Keratinocyte (primary cell): Measurements from ENCODE around the gene PCDHB9. TPM values are rescaled to one million over a fixed set of nuclear protein-coding genes. Genes with fewer than 3 reads are reported as not detected.
A peak's percentile ranks its signal among the peaks of the same experiment; 100 is the strongest.
"Not testable (repeated sequence)": the region's sequence is repeated elsewhere in the genome, so short reads cannot be mapped to it uniquely, and the experiment has no call there.

Experiments used
- DNase-seq: peaks from one replicate; pipeline ENCODE4 v3.0.0-alpha.2; 2011; ENCODE audit warnings: low read depth, missing footprints, low spot score
- FAIRE-seq: peaks from 2 replicates; lab custom pipeline; 2011; peaks lifted over from hg19 to GRCh38; lab: Jason Lieb, UNC
- H2AFZ ChIP-seq: 2 replicates; pipeline ENCODE4 v1.6.0; 2012; ENCODE audit warnings: low read length, control low read depth, inconsistent platforms; ENCODE audit not compliant: control insufficient read depth
- H3K27ac ChIP-seq: 2 replicates; pipeline ENCODE4 v1.5.1; 2011; ENCODE audit warnings: low read length; ENCODE audit not compliant: control insufficient read depth, insufficient read depth
- H3K27me3 ChIP-seq: 3 replicates; pipeline ENCODE4 v1.6.0; 2011; ENCODE audit warnings: low read length; ENCODE audit not compliant: control insufficient read depth, insufficient read depth; ENCODE audit errors: extremely low read depth
- H3K36me3 ChIP-seq, 2 experiments: 2 replicates in 1 of 2; 3 replicates in 1 of 2; pipeline ENCODE4 v1.5.1; 2011; ENCODE audit warnings: low read length in 2 of 2, mild to moderate bottlenecking in 1 of 2; ENCODE audit not compliant: control insufficient read depth in 2 of 2, insufficient read depth in 2 of 2; ENCODE audit errors: extremely low read depth in 1 of 2
- H3K4me1 ChIP-seq: 3 replicates; pipeline ENCODE4 v1.5.1; 2011; ENCODE audit warnings: low read length; ENCODE audit not compliant: control insufficient read depth, insufficient read depth; ENCODE audit errors: extremely low read depth
- H3K4me2 ChIP-seq: 3 replicates; pipeline ENCODE4 v1.6.0; 2011; ENCODE audit warnings: low read depth, low read length; ENCODE audit not compliant: control insufficient read depth, insufficient read depth; ENCODE audit errors: extremely low read depth
- H3K4me3 ChIP-seq, 3 experiments: fragments of 200-600 bp in 1 of 3; sonication (generic) in 1 of 3; 2 replicates in 2 of 3; 3 replicates in 1 of 3; pipeline ENCODE4 v1.5.1; 2011 to 2016; ENCODE audit warnings: low read length in 3 of 3, mild to moderate bottlenecking in 3 of 3, control low read depth in 2 of 3, inconsistent platforms in 1 of 3, low read depth in 1 of 3, mixed read lengths in 1 of 3, mixed run types in 1 of 3, moderate library complexity in 1 of 3; ENCODE audit not compliant: control insufficient read depth in 2 of 3, insufficient read depth in 2 of 3; ENCODE audit errors: extremely low read depth in 1 of 3
- H3K79me2 ChIP-seq: 2 replicates; pipeline ENCODE4 v1.6.0; 2012; ENCODE audit warnings: low read length; ENCODE audit not compliant: control insufficient read depth, insufficient read depth
- H3K9ac ChIP-seq: 3 replicates; pipeline ENCODE4 v1.6.0; 2011; ENCODE audit warnings: low read length; ENCODE audit not compliant: control insufficient read depth, insufficient read depth; ENCODE audit errors: extremely low read depth
- H3K9me1 ChIP-seq: 3 replicates; pipeline ENCODE4 v1.6.0; 2011; ENCODE audit warnings: low read length; ENCODE audit not compliant: control insufficient read depth, insufficient read depth; ENCODE audit errors: extremely low read depth
- H3K9me3 ChIP-seq: 2 replicates; pipeline ENCODE4 v1.5.1; 2012; ENCODE audit warnings: low read depth, low read length; ENCODE audit not compliant: control insufficient read depth
- H4K20me1 ChIP-seq: 3 replicates; pipeline ENCODE4 v1.6.0; 2011; ENCODE audit warnings: low read length; ENCODE audit not compliant: control insufficient read depth, insufficient read depth; ENCODE audit errors: extremely low read depth
- CTCF ChIP-seq, 3 experiments: IDR thresholded peaks in 1 of 3; conservative IDR thresholded peaks in 1 of 3; optimal IDR thresholded peaks in 1 of 3; 2 replicates in 2 of 3; 3 replicates in 1 of 3; pipeline versions ENCODE3 to v1.5.1; 2011; ENCODE audit warnings: low read length in 3 of 3, mild to moderate bottlenecking in 3 of 3, moderate library complexity in 2 of 3, control low read depth in 1 of 3, inconsistent platforms in 1 of 3; ENCODE audit not compliant: insufficient read depth in 2 of 3; ENCODE audit errors: extremely low read depth in 1 of 3
- EZH2 ChIP-seq: IDR thresholded peaks from one replicate; pipeline ENCODE4 v1.6.1; 2012; ENCODE audit warnings: inconsistent platforms, mild to moderate bottlenecking, low read length, moderate library complexity
- dilution Hi-C: fragments of 300-500 bp; cut with MboI; formaldehyde crosslinking; loops from one replicate; pipeline ENCODE4 v1.7.0; 2020; ENCODE audit warnings: low sequenced_read_pairs; ENCODE audit not compliant: extremely low pct_ligation_motif_present
- polyA plus RNA-seq, 5 experiments: library from polyadenylated mRNA; depleted of rRNA in 3 of 5; stranded (reverse) in 3 of 5; stranded (forward) in 1 of 5; unstranded in 1 of 5; fragments of >200 nt; gene quantifications; 1 replicate in 1 of 5; 2 replicates in 3 of 5; 3 replicates in 1 of 5; pipeline versions ENCODE4 v1.2.1 to v1.2.3, GENCODE V29; 2011 to 2012; ENCODE audit warnings: missing spikeins in 2 of 5, low read depth in 1 of 5, low replicate concordance in 1 of 5

PCDHB9 gene
- polyA plus RNA-seq, 1 donor (not counting 4 experiments of a cell fraction or from before 2014, with no cell fraction given): not detected

- Histone ChIP-seq H3K9me3 (no peaks in the 10 kb centered on the region), H3K9me1 (no peaks in the 10 kb centered on the region), H3K4me1 (no peaks in the 10 kb centered on the region), H4K20me1 (no peaks in the 10 kb centered on the region), H3K4me3 (no peak overlapping the region), H3K27ac (no peak overlapping the region), H3K36me3 (no peaks in the 10 kb centered on the region), H3K27me3 (no peaks in the 10 kb centered on the region), H2AFZ (no peak overlapping the region), H3K79me2 (no peaks in the 10 kb centered on the region), H3K4me2 (no peak overlapping the region), H3K9ac (no peak overlapping the region)
- DNase-seq (no peak), FAIRE-seq (no peak)
- TF ChIP-seq CTCF (optimal IDR thresholded peaks at IDR 0.05 in 1 of 3, IDR thresholded peaks at IDR 0.05 in 1 of 3, conservative IDR thresholded peaks at IDR 0.05 in 1 of 3; ENCODE audit: extremely low read depth in 1 of 3, insufficient read depth in 2 of 3, low read length in 3 of 3) (no peak), EZH2 (no peak)
- dilution Hi-C loops: no loop called here
Measured at GRCh38 chr5:141180313-141180712, 6.6 kb upstream of the PCDHB9 start.

GRCh38 chr5:141182248-141182647 is 4.7 kb upstream of the PCDHB9 start, which contains the start of gene PCDHB16:
Gene PCDHB16 (plus strand): TSS chr5:141182387. CDS start chr5:141182560, 173 bp downstream.
- no peak within 1 kb of the TSS for H3K4me2 ChIP-seq
- H4K20me1 ChIP-seq: no peaks in the 10 kb centered on the region
- H3K36me3 ChIP-seq: no peaks in the 10 kb centered on the region
- no peak within 1 kb of the TSS for H3K4me3 ChIP-seq
- no peaks in the 10 kb centered on the region for H3K27me3 ChIP-seq
- FAIRE-seq: no peak
- H3K79me2 ChIP-seq: no peaks in the 10 kb centered on the region
- no peaks in the 10 kb centered on the region for H3K9me3 ChIP-seq
- no peaks in the 10 kb centered on the region for H3K9me1 ChIP-seq
- dilution Hi-C loops: no loop called here
- no peaks in the 10 kb centered on the region for H3K4me1 ChIP-seq
- H3K27ac ChIP-seq: no peak within 1 kb of the TSS
- TF ChIP-seq CTCF (optimal IDR thresholded peaks at IDR 0.05 in 1 of 3, IDR thresholded peaks at IDR 0.05 in 1 of 3, conservative IDR thresholded peaks at IDR 0.05 in 1 of 3; ENCODE audit: extremely low read depth in 1 of 3, insufficient read depth in 2 of 3, low read length in 3 of 3) (peak in 1 of 3 experiments; percentile 11), EZH2 (no peak)
- no peak within 1 kb of the TSS for H3K9ac ChIP-seq
- no peak within 1 kb of the TSS for H2AFZ ChIP-seq
- DNase-seq: no peak

GRCh38 chr5:141184117-141184855 is 2.7 kb upstream of the PCDHB9 start:
- H3K9me1 ChIP-seq, H3K9me3 ChIP-seq, H3K27me3 ChIP-seq, H3K36me3 ChIP-seq, H3K9ac ChIP-seq, H3K79me2 ChIP-seq, FAIRE-seq, H3K27ac ChIP-seq, H3K4me1 ChIP-seq, H3K4me2 ChIP-seq, dilution Hi-C loops, H4K20me1 ChIP-seq, H2AFZ ChIP-seq, DNase-seq, H3K4me3 ChIP-seq: not testable (repeated sequence)

GRCh38 chr5:141188682-141189081 is 1.7 kb downstream of the PCDHB9 start:
- H2AFZ ChIP-seq, H3K27me3 ChIP-seq, H3K4me3 ChIP-seq, H3K9me1 ChIP-seq, H4K20me1 ChIP-seq, H3K79me2 ChIP-seq, H3K9me3 ChIP-seq, DNase-seq, H3K27ac ChIP-seq, FAIRE-seq, H3K4me1 ChIP-seq, H3K36me3 ChIP-seq, H3K4me2 ChIP-seq, dilution Hi-C loops, H3K9ac ChIP-seq: not testable (repeated sequence)
